Activated CD8-positive, alpha-beta memory T cell treated with anti-CD3 and anti-CD28 coated beads, Interleukin-2, amount 10 ng/mL, durations not matched to agents 7 days and 5 days (primary cell): ENCODE data around the gene TREML4. TPM values are rescaled to one million over a fixed set of nuclear protein-coding genes. Genes with fewer than 3 reads are reported as not detected.
A peak's percentile ranks its signal among the peaks of the same experiment; 100 is the strongest.

Source experiments
- ATAC-seq: fragments of 150-1000 bp; cut with Tn5 transposase; one replicate; pipeline ENCODE4 v1.10.0; 2021; ENCODE audit warnings: moderate library complexity
- CTCF ChIA-PET: fragments of 350-600 bp; sonication (Branson Sonifier 250); formaldehyde crosslinking; loops from one replicate; lab custom pipeline; 2021; ENCODE audit warnings: antibody characterized with exemption; lab: Charles Lee
- DNase-seq: peaks from one replicate; pipeline ENCODE4 v3.0.0-alpha.2; 2020
- H3K27ac Mint-ChIP-seq: one replicate; pipeline ENCODE4 v1.8.0; 2021; ENCODE audit warnings: mild to moderate bottlenecking, mixed read lengths
- H3K27me3 Mint-ChIP-seq: one replicate; pipeline ENCODE4 v1.8.0; 2021; ENCODE audit warnings: mixed read lengths
- H3K36me3 Mint-ChIP-seq: one replicate; pipeline ENCODE4 v1.8.0; 2021; ENCODE audit warnings: mild to moderate bottlenecking, mixed read lengths
- H3K4me1 Mint-ChIP-seq: one replicate; pipeline ENCODE4 v1.8.0; 2021; ENCODE audit warnings: mixed read lengths
- H3K4me3 Mint-ChIP-seq: one replicate; pipeline ENCODE4 v1.8.0; 2021; ENCODE audit warnings: mild to moderate bottlenecking, moderate library complexity, mixed read lengths
- H3K9me3 Mint-ChIP-seq: one replicate; pipeline ENCODE4 v1.8.0; 2022; ENCODE audit warnings: low read depth, mixed read lengths
- total RNA-seq, 2 experiments: library from RNA; stranded (reverse); gene quantifications; one replicate each; pipeline ENCODE4 v1.2.3, GENCODE V29; 2021

The TREML4 gene
- total RNA-seq, 2 experiments from 2014 or later = not detected

- no peaks in the 10 kb centered on the region for H3K9me3 Mint-ChIP-seq
- ATAC-seq (no peak), DNase-seq (no peak)
- H3K36me3 Mint-ChIP-seq = no peaks in the 10 kb centered on the region
- H3K4me3 Mint-ChIP-seq = no peak overlapping the region
- no peak overlapping the region for H3K27ac Mint-ChIP-seq
- H3K4me1 Mint-ChIP-seq = peaks cover 12% of the 10 kb centered on the region
- peaks cover 28% of the 10 kb centered on the region for H3K27me3 Mint-ChIP-seq
- CTCF ChIA-PET = no interaction called here
Observed at GRCh38 chr6:41247288-41247865, 19.2 kb downstream of the TREML4 start.

- H3K27ac Mint-ChIP-seq = no peak overlapping the region
- DNase-seq (no peak), ATAC-seq (no peak)
- H3K27me3 Mint-ChIP-seq = peaks cover 27% of the 10 kb centered on the region
- no peaks in the 10 kb centered on the region for H3K36me3 Mint-ChIP-seq
- no peak overlapping the region for H3K4me3 Mint-ChIP-seq
- CTCF ChIA-PET = no interaction called here
- no peaks in the 10 kb centered on the region for H3K9me3 Mint-ChIP-seq
- H3K4me1 Mint-ChIP-seq = peaks cover 12% of the 10 kb centered on the region
Observed at GRCh38 chr6:41247882-41248705, 19.9 kb downstream of the TREML4 start.

- H3K4me1 Mint-ChIP-seq = peaks cover 15% of the 10 kb centered on the region
- H3K27ac Mint-ChIP-seq = no peak overlapping the region
- H3K36me3 Mint-ChIP-seq = no peaks in the 10 kb centered on the region
- no peak overlapping the region for H3K4me3 Mint-ChIP-seq
- ATAC-seq (no peak), DNase-seq (no peak)
- peaks cover 11% of the 10 kb centered on the region for H3K27me3 Mint-ChIP-seq
- H3K9me3 Mint-ChIP-seq = no peaks in the 10 kb centered on the region
- CTCF ChIA-PET = no interaction called here
Observed at GRCh38 chr6:41252401-41253169, 24.4 kb downstream of the TREML4 start.

GRCh38 chr6:41255110-41255509, 27.0 kb downstream of the TREML4 start:
- peaks cover 6% of the 10 kb centered on the region for H3K4me1 Mint-ChIP-seq
- H3K27ac Mint-ChIP-seq = no peak overlapping the region
- H3K27me3 Mint-ChIP-seq = peaks cover 24% of the 10 kb centered on the region
- CTCF ChIA-PET = no interaction called here
- no peak for ATAC-seq
- H3K4me3 Mint-ChIP-seq = no peak overlapping the region
- H3K9me3 Mint-ChIP-seq = peaks cover 5% of the 10 kb centered on the region
- DNase-seq = no peak
- H3K36me3 Mint-ChIP-seq = peaks cover 2% of the 10 kb centered on the region

GRCh38 chr6:41255638-41256246, 27.6 kb downstream of the TREML4 start:
- ATAC-seq (no peak), DNase-seq (no peak)
- H3K27ac Mint-ChIP-seq = no peak overlapping the region
- H3K9me3 Mint-ChIP-seq = peaks cover 8% of the 10 kb centered on the region
- no peak overlapping the region for H3K4me3 Mint-ChIP-seq
- peaks cover 3% of the 10 kb centered on the region for H3K36me3 Mint-ChIP-seq
- CTCF ChIA-PET = interaction anchor here (2.4 kb wide), 1 partner anchor 51 kb away, joined by 5 read pairs; no protein-coding TSS in a partner anchor
- H3K27me3 Mint-ChIP-seq = peaks cover 26% of the 10 kb centered on the region
- peaks cover 6% of the 10 kb centered on the region for H3K4me1 Mint-ChIP-seq

GRCh38 chr6:41256383-41256782, 28.2 kb downstream of the TREML4 start:
- ATAC-seq = no peak
- Mint-ChIP-seq H3K36me3 (peaks cover 5% of the 10 kb centered on the region), H3K9me3 (peaks cover 11% of the 10 kb centered on the region), H3K4me3 (no peak overlapping the region), H3K27ac (no peak overlapping the region), H3K4me1 (peaks cover 6% of the 10 kb centered on the region), H3K27me3 (peaks cover 26% of the 10 kb centered on the region)
- CTCF ChIA-PET = interaction anchor here (2.4 kb wide), 1 partner anchor 50 kb away, joined by 5 read pairs; no protein-coding TSS in a partner anchor
- DNase-seq = no peak

- Mint-ChIP-seq H3K27me3 (peaks cover 27% of the 10 kb centered on the region), H3K9me3 (peaks cover 16% of the 10 kb centered on the region)
- CTCF ChIA-PET = interaction anchor here (2.4 kb wide), 1 partner anchor 49 kb away, joined by 5 read pairs; no protein-coding TSS in a partner anchor
Observed at GRCh38 chr6:41257369-41258195, 29.4 kb downstream of the TREML4 start.

GRCh38 chr6:41258196-41258493, 30.0 kb downstream of the TREML4 start:
- CTCF ChIA-PET = no interaction called here
- H3K36me3 Mint-ChIP-seq = peaks cover 8% of the 10 kb centered on the region
- no peak overlapping the region for H3K4me3 Mint-ChIP-seq
- DNase-seq = no peak
- H3K9me3 Mint-ChIP-seq = peaks cover 18% of the 10 kb centered on the region
- H3K27ac Mint-ChIP-seq = no peak overlapping the region
- H3K27me3 Mint-ChIP-seq = peaks cover 26% of the 10 kb centered on the region
- ATAC-seq = no peak
- peaks cover 6% of the 10 kb centered on the region for H3K4me1 Mint-ChIP-seq

More at GRCh38 chr6:41257369-41258195, 29.4 kb downstream of the TREML4 start:
- peaks cover 6% of the 10 kb centered on the region for H3K4me1 Mint-ChIP-seq
- no peak overlapping the region for H3K4me3 Mint-ChIP-seq
- DNase-seq (no peak), ATAC-seq (no peak)
- no peak overlapping the region for H3K27ac Mint-ChIP-seq
- H3K36me3 Mint-ChIP-seq = peaks cover 8% of the 10 kb centered on the region

- no peak for DNase-seq
- Mint-ChIP-seq H3K27me3 (peaks cover 30% of the 10 kb centered on the region), H3K4me1 (no peaks in the 10 kb centered on the region), H3K9me3 (peaks cover 23% of the 10 kb centered on the region), H3K4me3 (no peak overlapping the region), H3K27ac (no peak overlapping the region), H3K36me3 (peaks cover 12% of the 10 kb centered on the region)
- CTCF ChIA-PET = no interaction called here
- ATAC-seq = no peak
Observed at GRCh38 chr6:41262401-41262800, 34.3 kb downstream of the TREML4 start.

GRCh38 chr6:41263267-41263666, 35.1 kb downstream of the TREML4 start:
- ATAC-seq = no peak
- no peak for DNase-seq
- CTCF ChIA-PET = no interaction called here
- H3K36me3 Mint-ChIP-seq = peaks cover 12% of the 10 kb centered on the region
- H3K4me3 Mint-ChIP-seq = no peak overlapping the region
- no peak overlapping the region for H3K27ac Mint-ChIP-seq
- peaks cover 23% of the 10 kb centered on the region for H3K9me3 Mint-ChIP-seq
- no peaks in the 10 kb centered on the region for H3K4me1 Mint-ChIP-seq
- peaks cover 30% of the 10 kb centered on the region for H3K27me3 Mint-ChIP-seq

- CTCF ChIA-PET = interaction anchor here (1.1 kb wide), 1 partner anchor 102 kb away, joined by 3 read pairs; no protein-coding TSS in a partner anchor
- ATAC-seq (no peak), DNase-seq (no peak)
- H3K9me3 Mint-ChIP-seq = peaks cover 12% of the 10 kb centered on the region
- peaks cover 7% of the 10 kb centered on the region for H3K36me3 Mint-ChIP-seq
- no peak overlapping the region for H3K4me3 Mint-ChIP-seq
- no peak overlapping the region for H3K27ac Mint-ChIP-seq
- peaks cover 12% of the 10 kb centered on the region for H3K27me3 Mint-ChIP-seq
- peaks cover under 1% of the 10 kb centered on the region for H3K4me1 Mint-ChIP-seq
Observed at GRCh38 chr6:41266541-41266940, 38.4 kb downstream of the TREML4 start.

- ATAC-seq (no peak), DNase-seq (peak; percentile 26)
- Mint-ChIP-seq H3K27me3 (peaks cover 3% of the 10 kb centered on the region), H3K4me1 (peaks cover 8% of the 10 kb centered on the region), H3K36me3 (peaks cover 1% of the 10 kb centered on the region), H3K9me3 (peaks cover 1% of the 10 kb centered on the region), H3K27ac (no peak overlapping the region), H3K4me3 (no peak overlapping the region)
- CTCF ChIA-PET = interaction anchor here (1.5 to 1.7 kb wide), 2 partner anchors 38 to 176 kb away, joined by 4 read pairs; no protein-coding TSS in a partner anchor
Observed at GRCh38 chr6:41268478-41268877, 40.3 kb downstream of the TREML4 start.
